ENCODE measurements around the gene GJC2.

Gene GJC2

GRCh38 chr1:228144193-228144992 lies 5.3 kb upstream of the GJC2 start:
- DNase-seq (ENCODE audit: low read depth in 1 of 2, low spot score in 1 of 2) = no peak

DNA sequence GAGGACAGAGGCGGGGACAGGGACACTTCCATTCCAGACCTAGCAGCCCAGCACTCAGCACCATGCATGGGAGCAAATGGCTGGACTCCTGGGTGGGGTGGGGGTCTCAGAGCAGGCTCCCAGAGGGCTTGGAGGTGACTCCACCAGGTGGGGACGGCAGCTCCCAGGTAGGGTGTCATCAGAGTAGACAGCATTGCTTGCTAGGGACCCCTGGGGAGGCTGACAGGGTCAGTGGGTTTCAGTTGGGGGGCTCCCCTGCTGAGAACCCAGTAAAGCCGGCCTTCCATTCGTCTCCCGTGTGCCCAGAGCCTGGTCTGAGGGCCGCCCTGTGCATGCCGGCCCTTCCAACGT lies 4.8 kb upstream of the GJC2 start:
- DNase-seq (ENCODE audit: low read depth in 1 of 2, low spot score in 1 of 2) = no peak

DNA sequence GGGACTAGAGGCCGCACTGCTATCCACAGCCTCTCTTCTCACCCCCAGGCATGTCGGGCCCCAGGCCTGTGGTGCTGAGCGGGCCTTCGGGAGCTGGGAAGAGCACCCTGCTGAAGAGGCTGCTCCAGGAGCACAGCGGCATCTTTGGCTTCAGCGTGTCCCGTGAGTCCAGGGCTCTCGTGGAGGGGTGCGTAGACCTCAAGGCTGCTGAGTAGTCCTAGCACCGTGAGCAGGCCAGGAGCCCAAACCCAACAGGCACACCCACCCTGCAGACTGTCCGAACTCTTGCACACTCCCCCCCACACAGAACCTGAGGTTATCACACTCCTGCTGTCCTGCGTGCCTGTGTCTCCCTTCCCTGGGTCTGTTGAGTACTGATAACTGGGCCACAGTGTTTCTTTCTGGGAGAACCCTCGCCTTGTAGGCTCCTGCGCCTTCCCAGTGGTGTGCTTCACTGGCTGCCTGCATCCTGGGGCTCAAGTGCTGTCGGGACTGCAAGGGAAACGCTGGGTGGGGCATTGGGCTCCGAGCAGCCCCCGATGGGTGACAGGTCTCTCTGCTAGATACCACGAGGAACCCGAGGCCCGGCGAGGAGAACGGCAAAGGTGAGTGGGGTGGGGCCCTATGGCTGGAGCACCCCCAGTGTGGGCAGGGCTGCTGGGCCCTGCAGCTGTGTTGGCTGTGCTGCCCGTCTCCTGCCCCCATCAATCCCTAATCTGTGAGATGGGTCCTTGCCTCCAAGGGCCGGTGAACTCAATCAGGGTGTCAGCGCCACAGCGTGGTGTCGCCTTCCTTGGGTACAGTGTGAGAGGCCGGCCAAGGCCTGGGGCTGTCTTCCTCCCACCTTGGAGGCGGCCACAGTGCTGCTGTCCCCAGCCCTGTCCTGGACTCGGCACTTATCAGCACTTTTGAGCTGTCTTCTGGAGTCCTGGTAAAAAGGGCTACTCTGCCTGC lies 4.0 kb upstream of the GJC2 start:
- DNase-seq (ENCODE audit: low read depth in 1 of 2, low spot score in 1 of 2) = no peak

DNA sequence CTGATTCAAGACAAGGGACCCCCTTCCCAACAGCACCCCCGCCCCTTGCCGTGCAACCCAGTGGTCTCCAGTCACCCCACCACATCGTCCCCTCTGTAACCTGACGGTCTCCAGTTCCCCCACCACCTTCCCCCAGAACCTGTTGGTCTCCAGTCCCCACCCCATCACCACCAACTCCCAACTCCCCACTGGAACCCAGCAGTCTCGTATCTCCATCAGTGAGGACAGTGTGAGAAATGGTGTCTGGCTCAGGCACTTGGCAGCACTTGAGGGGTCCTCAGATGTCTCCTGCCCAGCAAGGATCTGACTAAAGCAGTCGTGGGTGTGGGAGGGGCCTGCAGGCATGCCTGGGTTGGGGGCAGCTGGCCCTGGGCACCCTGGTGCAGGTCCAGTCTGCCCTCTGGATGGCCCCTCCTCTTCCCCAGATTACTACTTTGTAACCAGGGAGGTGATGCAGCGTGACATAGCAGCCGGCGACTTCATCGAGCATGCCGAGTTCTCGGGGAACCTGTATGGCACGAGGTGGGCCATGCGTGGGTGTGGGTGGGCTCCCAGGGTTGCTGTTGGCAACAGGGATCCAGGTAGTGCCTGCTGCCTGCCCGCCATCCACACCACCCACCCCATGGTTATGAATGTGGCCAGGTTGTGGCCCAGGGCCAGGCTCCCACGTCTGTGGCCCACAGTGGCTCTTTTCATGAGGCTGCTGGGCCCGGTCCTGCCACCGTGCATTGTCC lies 3.1 kb upstream of the GJC2 start:
- DNase-seq (ENCODE audit: low read depth in 1 of 2, low spot score in 1 of 2) = no peak

GRCh38 chr1:228147151-228147693 lies 2.5 kb upstream of the GJC2 start:
- no peak for DNase-seq (ENCODE audit: low read depth in 1 of 2, low spot score in 1 of 2)

DNA sequence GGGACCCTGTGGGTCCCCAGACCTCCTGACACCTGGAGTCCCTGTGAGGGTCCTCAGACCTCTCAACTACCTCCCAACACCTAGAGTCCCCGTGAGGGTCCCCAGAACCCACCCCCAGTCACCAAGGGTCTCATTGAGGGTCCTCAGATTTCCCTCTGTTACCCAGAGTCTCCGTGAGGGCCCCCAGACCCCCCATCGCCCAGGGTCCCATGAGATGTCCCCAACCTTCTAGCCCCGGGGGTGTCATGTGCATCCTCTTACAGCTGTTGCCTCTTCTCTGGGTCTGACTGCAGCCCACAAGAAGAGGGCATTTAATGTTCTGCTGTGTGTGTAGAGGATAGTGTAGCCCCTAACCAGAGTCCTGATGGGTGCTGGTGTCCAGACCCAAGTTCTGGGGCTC lies 2.0 kb upstream of the GJC2 start:
- no peak for DNase-seq (ENCODE audit: low read depth in 1 of 2, low spot score in 1 of 2)

DNA sequence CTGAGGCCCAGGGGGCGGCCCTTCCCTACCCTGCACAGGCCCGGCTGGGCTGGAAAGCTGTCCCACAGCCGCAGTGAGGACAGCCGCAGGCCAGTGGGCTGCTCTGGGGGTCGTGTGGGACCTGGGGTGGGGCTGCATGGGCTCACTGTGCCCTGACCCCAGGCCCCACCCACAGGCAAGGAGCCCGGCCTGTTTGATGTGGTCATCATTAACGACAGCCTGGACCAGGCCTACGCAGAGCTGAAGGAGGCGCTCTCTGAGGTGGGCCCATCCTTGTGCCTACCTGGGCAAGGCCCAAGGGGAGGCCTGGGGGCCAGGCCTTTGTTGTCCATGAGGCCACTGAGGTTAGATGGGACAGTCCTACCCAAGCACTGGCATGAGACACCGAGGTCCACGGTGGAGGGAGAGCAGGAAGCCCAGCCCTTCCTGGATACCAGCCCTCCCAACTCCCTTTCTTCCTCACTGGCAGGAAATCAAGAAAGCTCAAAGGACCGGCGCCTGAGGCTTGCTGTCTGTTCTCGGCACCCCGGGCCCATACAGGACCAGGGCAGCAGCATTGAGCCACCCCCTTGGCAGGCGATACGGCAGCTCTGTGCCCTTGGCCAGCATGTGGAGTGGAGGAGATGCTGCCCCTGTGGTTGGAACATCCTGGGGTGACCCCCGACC lies 1.4 kb upstream of the GJC2 start:
- no peak for DNase-seq (ENCODE audit: low read depth in 1 of 2, low spot score in 1 of 2)

GRCh38 chr1:228148935-228149405 lies 760 bp upstream of the GJC2 start:
- DNase-seq (ENCODE audit: low read depth in 1 of 2, low spot score in 1 of 2) = no peak

- DNase-seq (ENCODE audit: low read depth in 1 of 2, low spot score in 1 of 2) = no peak
Measured at GRCh38 chr1:228150120-228150460, 360 bp downstream of the GJC2 start.

DNA sequence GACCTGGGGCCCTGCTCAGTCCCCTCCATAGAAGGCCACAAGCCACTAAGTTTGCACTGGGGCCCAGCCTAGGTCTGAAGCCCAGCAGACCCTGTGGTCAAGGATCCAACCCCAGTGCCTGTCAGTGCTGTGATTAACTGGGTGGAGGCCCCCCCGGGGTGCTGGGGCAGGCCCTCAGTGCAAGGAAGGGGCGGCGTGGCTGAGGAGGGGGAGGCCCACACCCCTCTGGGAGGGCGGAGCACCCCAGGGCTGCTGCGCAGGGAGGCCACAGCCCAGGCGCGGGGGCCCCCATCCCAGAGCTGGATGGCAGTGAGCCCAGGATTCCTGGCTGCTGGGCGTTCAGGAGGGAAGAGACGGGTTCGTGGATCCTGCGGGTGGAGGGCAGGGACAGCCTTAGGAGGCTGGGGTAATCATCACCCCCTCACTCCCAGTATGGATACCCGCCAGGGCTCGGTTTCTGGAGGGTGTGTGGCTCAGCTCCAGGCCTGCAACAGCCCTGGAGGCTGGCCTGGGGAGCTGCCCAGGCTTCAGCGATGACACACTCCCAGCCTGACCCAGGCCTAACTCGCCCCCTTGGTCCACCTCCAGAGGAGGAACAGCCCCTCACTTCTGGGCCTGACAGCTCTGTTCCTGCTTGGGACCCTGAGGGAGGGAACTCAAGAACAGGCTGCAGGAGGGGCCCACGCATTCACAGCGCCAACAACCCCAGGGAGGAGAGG lies 890 bp downstream of the GJC2 start:
- no peak for DNase-seq (ENCODE audit: low read depth in 1 of 2, low spot score in 1 of 2)

GRCh38 chr1:228151180-228151925 lies 1.6 kb downstream of the GJC2 start:
- DNase-seq (ENCODE audit: low read depth in 1 of 2, low spot score in 1 of 2) = no peak

DNA sequence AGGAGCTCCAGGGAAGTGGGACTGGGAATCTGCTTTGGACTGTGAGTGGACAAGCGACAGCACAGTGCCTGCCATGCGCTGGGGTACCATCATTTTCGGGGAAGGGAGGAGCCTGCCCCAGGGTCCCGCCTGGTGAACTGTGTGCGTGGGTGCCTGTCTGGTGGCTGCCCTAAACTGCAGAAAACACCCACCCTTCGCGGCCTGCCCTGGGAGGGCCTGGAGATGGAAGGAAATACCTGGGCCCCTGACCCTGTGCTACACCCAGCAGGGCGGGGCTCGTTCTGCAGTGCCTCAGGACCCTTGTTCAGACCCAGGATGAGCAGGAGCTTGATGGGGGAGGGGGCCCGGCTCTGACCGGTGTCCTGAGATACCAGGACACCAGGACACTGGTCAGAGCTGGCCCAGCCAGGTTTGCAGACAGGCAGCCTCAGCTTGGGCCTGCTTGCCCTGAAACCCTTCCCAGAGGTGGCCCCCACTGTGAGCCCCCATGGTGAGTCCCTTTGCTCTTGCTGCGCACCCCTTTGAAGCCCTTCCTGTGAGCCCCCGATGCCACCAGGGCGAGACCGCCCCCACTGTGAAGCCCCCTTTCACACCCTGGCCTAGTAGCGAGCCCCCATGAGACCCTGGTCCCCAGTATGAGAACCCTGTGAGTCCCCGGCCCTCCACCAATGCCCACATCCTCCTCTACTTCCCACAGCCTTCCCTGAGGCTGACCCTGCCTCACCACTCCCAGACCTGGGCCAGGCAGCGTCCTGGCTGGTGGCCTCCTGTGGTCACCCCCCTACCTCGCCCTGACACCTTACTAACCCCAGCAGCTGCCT lies 2.6 kb downstream of the GJC2 start:
- no peak for DNase-seq (ENCODE audit: low read depth in 1 of 2, low spot score in 1 of 2)

DNA sequence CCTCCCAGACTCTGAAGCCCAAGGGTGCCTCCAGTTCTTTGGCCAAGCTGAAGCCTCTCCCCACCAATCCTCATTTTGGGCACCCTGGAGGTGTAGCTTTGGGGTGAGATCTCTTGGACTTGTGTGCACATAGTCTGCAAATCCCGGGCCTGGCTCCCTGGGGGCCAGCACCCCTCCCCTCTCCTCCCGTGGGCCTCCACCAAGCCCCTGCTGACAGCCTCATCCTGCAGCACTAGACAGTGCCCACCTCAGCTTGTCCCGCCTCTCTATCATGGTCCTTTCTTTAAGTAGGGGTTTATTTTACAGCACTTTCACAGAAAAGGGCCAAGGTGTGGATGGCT lies 3.2 kb downstream of the GJC2 start:
- no peak for DNase-seq (ENCODE audit: low read depth in 1 of 2, low spot score in 1 of 2)

- no peak for DNase-seq (ENCODE audit: low read depth in 1 of 2, low spot score in 1 of 2)
Measured at GRCh38 chr1:228154021-228154669, 4.4 kb downstream of the GJC2 start.

DNA sequence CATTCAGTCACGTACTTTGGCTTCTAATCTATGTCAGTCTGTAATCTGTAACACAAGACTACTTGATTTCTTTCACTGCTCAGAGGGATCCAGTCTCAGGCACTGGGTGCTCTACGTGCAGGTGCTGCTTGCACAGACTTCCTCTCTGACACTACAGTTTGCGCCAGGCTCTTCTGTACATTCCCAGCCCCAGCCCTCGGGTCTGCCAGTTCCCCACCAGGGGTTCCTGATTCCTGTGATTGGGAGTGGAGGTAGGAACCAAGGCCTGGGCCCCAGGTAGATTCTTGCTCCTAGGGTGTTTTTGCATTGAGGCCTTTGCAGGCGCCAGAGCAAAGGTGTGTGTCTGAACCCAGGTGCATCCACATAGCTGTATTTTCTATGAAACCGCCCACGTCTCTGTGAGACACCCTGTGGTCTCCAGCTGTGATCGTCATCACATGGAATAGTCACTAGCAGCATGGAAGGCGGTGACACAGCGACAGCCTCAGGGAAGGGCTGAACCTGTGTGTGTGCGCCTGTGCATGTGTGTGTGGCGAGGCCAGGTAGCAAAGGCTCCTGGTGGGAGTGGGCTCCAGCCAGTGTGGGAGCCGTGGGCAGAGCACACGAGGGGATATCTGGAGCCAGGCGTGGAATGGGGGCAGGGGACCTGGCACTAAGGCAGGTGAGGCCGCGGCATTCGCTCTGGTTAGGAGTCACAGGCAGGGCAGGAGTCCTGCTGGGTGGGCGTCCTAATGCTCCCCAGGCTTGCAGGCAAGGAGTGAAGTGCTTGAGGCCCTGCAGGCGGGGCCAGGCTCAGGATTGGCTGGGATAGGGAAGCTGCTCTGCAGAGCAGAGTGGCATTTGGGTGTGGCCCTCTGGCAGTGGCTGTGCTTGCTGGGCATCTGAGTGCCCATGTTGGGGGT lies 5.2 kb downstream of the GJC2 start:
- no peak for DNase-seq (ENCODE audit: low read depth in 1 of 2, low spot score in 1 of 2)

DNA sequence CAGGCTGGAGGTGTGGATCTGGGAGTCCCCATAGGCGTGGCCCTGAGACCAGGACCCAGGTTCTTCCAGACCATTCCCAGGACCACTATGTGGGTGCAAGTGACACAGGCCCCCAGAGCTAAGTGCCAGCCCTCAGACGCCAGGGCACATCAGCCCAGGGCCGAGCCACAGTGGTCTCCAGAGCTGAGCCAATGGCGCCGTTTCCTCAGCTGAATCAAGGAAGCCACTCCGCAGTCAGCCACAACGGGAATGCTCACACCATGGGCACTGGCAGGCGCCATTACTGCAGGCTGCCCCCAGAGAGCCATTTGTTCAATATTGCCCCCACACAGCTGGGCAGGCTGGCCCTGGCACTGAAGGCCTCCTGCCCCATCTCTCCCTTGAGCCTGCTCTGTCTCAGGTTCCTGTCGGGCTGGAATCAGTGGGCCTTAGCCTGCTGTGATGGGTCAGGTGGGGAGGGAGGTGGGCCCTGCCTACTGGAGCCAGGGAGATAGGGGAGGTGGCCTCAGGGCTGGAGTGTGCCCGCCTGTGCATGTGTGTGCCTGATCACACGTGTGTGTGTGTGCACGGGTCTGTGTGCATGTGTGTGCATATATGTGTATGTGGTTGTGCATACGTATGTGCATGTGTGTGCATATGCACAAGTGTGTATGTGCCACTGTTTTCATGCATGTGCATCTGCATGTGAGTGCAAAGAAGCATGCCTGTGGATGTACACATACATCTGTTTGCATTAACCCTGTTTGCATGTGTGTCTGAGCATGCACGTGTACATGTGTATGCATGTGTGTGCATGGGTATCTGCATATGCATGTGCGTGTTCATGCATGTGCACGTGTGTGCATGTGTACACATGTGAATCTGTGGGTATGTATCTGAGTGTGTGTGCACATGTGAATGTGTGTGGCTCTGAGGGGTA lies 6.1 kb downstream of the GJC2 start:
- DNase-seq (ENCODE audit: low read depth in 1 of 2, low spot score in 1 of 2) = no peak
